SK-N-SH (cell line): ENCODE data around the gene CIDEB.

Experiments
- CHD2 ChIP-seq: fragments of 150-350 bp; IDR thresholded peaks from 2 replicates; pipeline ENCODE4 v1.6.1; 2018; ENCODE audit warnings: low read length; ENCODE audit not compliant: partially characterized antibody
- CTCF ChIP-seq: fragments of 200-600 bp; sonication (generic); IDR thresholded peaks from 2 replicates; pipeline ENCODE4 v1.6.1; 2017; ENCODE audit warnings: antibody characterized with exemption, mild to moderate bottlenecking, moderate library complexity
- EP300 ChIP-seq, 2 experiments: IDR thresholded peaks; 2 replicates each; pipeline versions ENCODE4 v1.4.0 to v1.6.1; 2012; ENCODE audit warnings: borderline replicate concordance in 1 of 2, low read depth in 1 of 2, low read length in 1 of 2
- FOXM1 ChIP-seq: IDR thresholded peaks from 2 replicates; pipeline ENCODE4 v1.4.0; 2012; ENCODE audit warnings: low read depth, mild to moderate bottlenecking
- GABPA ChIP-seq: IDR thresholded peaks from 2 replicates; pipeline ENCODE4 v1.4.0; 2012; ENCODE audit warnings: low read depth, mild to moderate bottlenecking
- MAX ChIP-seq: IDR thresholded peaks from 2 replicates; pipeline ENCODE4 v1.4.0; 2012; ENCODE audit warnings: low read depth
- NFIC ChIP-seq: IDR thresholded peaks from 2 replicates; pipeline ENCODE4 v1.4.0; 2012; ENCODE audit warnings: borderline replicate concordance
- POLR2AphosphoS5 ChIP-seq: IDR thresholded peaks from 2 replicates; pipeline ENCODE4 v1.6.1; 2012; ENCODE audit warnings: low read depth, low read length
- RAD21 ChIP-seq: IDR thresholded peaks from 2 replicates; pipeline ENCODE4 v1.6.1; 2012; ENCODE audit warnings: mild to moderate bottlenecking, low read length
- RXRA ChIP-seq: IDR thresholded peaks from 2 replicates; pipeline ENCODE4 v1.4.0; 2012; ENCODE audit warnings: low read depth, mild to moderate bottlenecking, borderline replicate concordance
- SIN3A ChIP-seq: IDR thresholded peaks from 2 replicates; pipeline ENCODE4 v1.6.1; 2012; ENCODE audit warnings: low read depth, mild to moderate bottlenecking, low read length, moderate library complexity, borderline replicate concordance
- TAF1 ChIP-seq: IDR thresholded peaks from 2 replicates; pipeline ENCODE4 v1.6.1; 2012; ENCODE audit warnings: low read depth, mild to moderate bottlenecking, low read length, moderate library complexity, borderline replicate concordance

- TF ChIP-seq MAX (no peak), POLR2AphosphoS5 (no peak), FOXM1 (no peak), SIN3A (no peak), CTCF (no peak), RXRA (no peak), GABPA (no peak), TAF1 (no peak), RAD21 (no peak), NFIC (no peak), CHD2 (no peak), EP300 (IDR thresholded peaks at IDR 0.05; ENCODE audit: borderline replicate concordance in 1 of 2, low read depth in 1 of 2, low read length in 1 of 2) (no peak)
These were observed 35.9 kb downstream of the CIDEB start for GRCh38 chr14:24271834-24272263.
